HG03025 (cell line): ENCODE data around the gene GAB3.
"Not testable (repeated sequence)": the region's sequence is repeated elsewhere in the genome, so short reads cannot be mapped to it uniquely, and the experiment has no call there.

Experiments
- ATAC-seq: cut with Tn5 transposase; IDR thresholded peaks from one replicate; pipeline ENCODE4 v1.9.1; 2021; ENCODE audit warnings: mild to moderate bottlenecking, moderate library complexity; ENCODE audit not compliant: unreplicated experiment, low FRiP score

Gene GAB3

GRCh38 chrX:154724993-154725756 is 25.7 kb downstream of the GAB3 start:
- ATAC-seq = no peak

GRCh38 chrX:154721155-154721554 is 29.7 kb downstream of the GAB3 start:
- ATAC-seq = no peak

DNA sequence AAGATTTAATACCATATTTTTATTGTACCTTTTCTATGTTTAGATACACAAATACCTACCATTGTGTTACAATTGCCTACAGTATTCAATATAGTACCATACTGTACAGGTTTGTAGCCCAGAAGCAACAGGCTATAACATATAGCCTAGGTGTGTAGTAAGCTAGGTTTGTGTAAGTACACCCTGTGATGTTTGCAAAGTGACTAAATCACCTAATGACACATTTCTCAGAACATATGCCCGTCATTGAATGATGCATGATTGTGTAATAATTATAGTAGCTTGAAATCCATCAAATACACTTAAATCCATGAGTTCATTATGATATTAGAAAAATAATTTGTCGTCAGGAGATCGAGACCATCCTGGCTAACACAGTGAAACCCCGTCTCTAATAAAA is 30.8 kb downstream of the GAB3 start:
- ATAC-seq = no peak

DNA sequence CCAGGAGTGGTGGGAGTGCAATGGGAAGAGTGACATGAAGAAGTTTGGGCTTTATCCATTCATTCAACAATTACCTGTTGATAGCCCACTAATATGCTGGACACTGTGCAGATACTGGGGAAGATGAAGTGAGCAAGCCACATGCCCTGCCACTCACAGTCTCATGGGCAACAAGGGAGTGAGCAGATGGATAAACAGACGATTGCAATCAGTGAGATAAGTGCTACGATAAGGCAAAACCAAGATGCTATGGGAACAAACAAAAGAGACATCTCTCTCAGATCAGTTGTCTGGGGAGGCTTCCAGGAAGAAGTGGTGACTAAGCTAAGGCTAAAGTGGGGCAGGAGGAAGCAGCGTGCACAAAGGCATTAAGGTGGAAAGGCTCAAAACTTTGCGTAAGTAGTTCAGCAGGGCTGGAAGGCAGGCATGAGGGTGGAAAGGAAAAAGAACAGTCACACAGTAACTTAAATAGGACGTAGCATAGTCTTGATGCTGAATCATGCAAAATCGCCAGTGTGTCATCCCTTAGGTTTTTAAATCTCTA is 31.7 kb downstream of the GAB3 start:
- ATAC-seq = no peak

- no peak for ATAC-seq
Measured at GRCh38 chrX:154718616-154719015, 32.3 kb downstream of the GAB3 start.

DNA sequence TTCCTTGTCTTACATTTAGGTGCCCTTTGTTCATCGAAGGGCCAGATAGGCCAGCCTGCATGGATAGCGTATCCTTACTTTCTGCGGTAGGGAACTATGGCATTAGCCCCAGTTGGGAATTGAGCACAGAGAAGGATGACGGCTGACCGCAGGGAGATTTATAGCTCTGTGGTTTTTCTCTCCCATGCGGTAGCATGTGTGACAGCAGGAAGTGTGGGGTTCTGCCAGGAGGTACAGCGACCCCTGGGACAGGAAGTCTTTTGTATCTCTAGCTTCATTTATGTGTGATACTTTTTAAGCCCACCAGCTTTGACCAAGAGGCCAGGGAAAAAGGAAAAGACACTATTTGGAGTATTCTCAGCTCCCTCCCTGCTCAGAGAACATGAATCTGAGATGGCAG is 33.1 kb downstream of the GAB3 start:
- ATAC-seq = no peak

- no peak for ATAC-seq
Measured at GRCh38 chrX:154715825-154716224, 35.1 kb downstream of the GAB3 start.

- ATAC-seq = no peak
Measured at GRCh38 chrX:154714925-154715324, 36.0 kb downstream of the GAB3 start.

GRCh38 chrX:154712781-154713740 is 37.8 kb downstream of the GAB3 start:
- ATAC-seq = peak; percentile 88

DNA sequence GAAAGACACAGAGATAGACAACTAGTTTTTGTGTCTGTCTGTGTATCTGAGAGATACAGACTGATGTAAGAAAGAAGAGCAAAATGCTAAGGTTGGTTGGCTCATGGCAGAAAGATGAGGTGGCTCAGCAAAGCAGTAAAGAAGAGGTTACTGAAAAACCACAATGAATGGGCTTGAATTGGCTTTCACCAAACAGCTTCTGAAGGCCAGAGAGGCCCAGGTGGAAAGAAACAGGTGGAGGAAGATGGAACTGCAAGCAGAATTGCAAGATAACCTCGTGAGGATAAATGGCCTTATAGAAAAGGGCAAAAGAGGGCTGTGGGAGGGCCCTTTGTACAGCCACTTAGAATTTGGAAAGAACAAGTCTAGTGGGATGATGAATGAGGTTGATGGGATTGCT is 39.6 kb downstream of the GAB3 start:
- ATAC-seq = no peak

- no peak for ATAC-seq
Measured at GRCh38 chrX:154710309-154710708, 40.6 kb downstream of the GAB3 start.

DNA sequence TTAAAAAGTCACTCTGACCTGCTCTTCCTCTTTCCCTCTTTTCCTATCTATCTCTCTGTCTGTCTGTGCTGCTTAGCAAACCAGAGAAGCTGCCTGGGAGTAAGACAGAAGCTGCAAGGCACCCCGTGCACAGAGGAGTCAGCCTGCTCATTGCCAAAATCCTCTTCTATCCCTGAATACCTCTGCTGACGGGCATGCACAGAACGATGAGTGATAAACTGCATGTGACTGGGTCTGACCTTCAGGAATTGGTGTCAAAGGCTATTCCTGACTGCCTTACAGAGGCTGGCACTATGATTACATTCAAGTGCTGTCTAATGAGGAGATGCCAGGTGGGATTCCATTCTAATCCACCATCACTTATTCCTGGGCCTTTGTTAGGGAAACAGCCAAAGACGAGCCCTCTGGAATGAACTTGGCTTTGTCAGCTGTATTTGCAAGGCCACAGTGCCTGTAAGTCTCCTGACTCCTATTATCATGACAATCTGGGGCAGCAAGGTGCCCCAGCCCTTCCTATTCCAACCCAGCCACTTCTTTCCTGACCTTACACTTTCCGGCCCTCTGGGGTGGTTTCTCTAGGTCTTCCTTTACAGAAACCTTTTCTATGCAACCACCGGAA is 52.1 kb downstream of the GAB3 start:
- ATAC-seq = no peak

DNA sequence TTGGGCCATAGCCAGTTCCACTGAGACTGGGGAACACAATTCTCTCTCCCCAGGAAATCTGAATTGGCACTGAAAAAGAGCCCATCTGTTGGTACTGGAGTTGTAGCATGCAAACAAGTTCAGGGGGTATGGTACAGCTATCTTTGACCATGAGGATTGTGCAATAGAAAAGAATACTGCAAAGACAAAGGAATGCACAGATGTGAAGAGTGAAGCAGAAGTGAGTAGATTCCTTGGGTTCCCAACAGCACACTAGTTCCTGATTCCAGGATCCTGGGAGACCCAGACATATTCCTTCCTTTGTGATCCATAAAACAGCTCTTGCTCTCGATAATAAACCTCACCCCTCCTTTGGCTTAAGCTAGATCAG is 54.2 kb downstream of the GAB3 start:
- ATAC-seq = no peak

GRCh38 chrX:154695911-154696675 is 54.8 kb downstream of the GAB3 start:
- ATAC-seq = no peak

DNA sequence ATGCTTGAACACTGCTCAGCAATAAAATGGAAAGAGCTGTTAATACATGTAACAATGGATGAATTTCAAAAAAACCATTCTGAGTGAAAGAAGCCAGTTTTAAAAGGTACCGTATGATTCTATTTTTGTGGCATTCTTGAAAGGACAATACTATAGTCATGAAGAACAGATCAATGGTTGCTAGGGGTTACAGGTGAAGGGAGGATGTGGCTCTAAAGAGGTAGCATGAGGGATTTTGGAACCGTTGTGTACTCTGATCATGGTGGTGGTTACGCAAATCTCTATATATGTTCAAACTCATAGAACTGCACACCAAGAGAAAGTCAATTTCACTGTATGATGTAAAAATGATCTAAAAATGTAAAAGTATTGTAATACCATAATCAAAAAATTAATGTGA is 57.5 kb downstream of the GAB3 start:
- no peak for ATAC-seq

DNA sequence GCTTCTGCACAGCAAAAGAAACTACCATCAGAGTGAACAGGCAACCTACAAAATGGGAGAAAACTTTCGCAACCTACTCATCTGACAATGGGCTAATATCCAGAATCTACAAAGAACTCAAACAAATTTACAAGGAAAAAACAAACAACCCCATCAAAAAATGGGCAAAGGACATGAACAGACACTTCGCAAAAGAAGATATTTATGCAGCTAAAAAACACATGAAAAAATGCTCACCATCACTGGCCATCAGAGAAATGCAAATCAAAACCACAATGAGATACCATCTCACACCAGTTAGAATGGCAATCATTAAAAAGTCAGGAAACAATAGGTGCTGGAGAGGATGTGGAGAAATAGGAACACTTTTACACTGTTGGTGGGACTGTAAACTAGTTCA is 60.4 kb downstream of the GAB3 start:
- ATAC-seq = not testable (repeated sequence)

DNA sequence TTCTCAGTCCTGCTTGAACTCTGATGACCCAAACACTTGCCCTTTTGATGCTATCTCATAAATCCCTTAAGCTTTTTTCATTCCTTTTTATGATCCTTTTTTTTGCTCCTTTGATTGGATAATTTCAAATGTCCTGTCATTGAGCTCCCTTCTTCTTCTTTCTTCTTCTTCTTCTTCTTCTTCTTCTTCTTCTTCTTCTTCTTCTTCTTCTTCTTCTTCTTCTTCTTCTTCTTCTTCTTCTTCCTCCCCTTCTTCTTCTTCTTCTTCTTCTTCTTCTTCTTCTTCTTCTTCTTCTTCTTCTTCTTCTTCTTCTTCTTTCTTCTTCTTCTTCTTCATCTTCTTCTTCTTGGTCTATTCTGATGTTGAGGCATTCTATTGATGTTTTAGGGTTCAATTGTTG is 78.8 kb downstream of the GAB3 start:
- not testable (repeated sequence) for ATAC-seq

GRCh38 chrX:154670848-154671247 is 80.0 kb downstream of the GAB3 start:
- ATAC-seq = not testable (repeated sequence)

DNA sequence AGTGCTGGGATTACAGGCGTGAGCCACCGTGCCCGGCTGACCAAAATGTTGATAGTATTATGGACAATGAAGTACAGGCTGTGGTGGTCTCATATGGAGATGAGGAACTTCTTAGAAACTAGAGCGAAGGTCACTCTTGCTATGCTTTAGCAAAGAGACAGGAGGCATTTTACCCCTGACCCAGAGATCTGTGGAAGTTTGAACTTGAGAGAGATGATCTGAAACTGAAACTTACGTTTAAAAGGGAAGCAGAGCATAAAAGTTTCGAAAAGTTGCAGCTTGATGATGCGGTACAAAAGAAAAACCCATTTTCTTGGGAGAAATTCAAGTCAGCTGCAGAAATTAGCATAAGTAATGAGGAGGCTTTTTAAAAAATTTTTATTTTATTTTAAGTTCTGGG is 89.0 kb downstream of the GAB3 start:
- ATAC-seq = no peak

- ATAC-seq = no peak
Measured at GRCh38 chrX:154661170-154661569, 89.7 kb downstream of the GAB3 start.
